RWPE2 (cell line): ENCODE measurements around the gene EDAR.

Source experiments
- ATAC-seq: fragments of 200-7000 bp; cut with Tn5 transposase; 3 replicates; pipeline ENCODE4 v1.9.1; 2021; ENCODE audit warnings: low read depth
- DNase-seq: peaks from one replicate; pipeline ENCODE4 v3.0.0-alpha.2; 2020; ENCODE audit warnings: low spot score
- H3K27ac ChIP-seq: fragments of 450-650 bp; 2 replicates; pipeline ENCODE4 v1.5.1; 2017; ENCODE audit warnings: mild to moderate bottlenecking; ENCODE audit not compliant: poor library complexity, severe bottlenecking
- H3K27me3 ChIP-seq: fragments of 250-450 bp; sonication (Bioruptor Pico); 2 replicates; pipeline ENCODE4 v1.5.1; 2021; ENCODE audit warnings: mild to moderate bottlenecking, moderate library complexity; ENCODE audit not compliant: insufficient read depth, poor library complexity, severe bottlenecking
- H3K36me3 ChIP-seq: fragments of 250-450 bp; sonication (Bioruptor Pico); 2 replicates; pipeline ENCODE4 v1.5.1; 2020; ENCODE audit warnings: low read depth, mild to moderate bottlenecking, moderate library complexity
- H3K4me1 ChIP-seq: fragments of 250-450 bp; sonication (Bioruptor Pico); 2 replicates; pipeline ENCODE4 v1.5.1; 2021; ENCODE audit warnings: mild to moderate bottlenecking, moderate library complexity; ENCODE audit not compliant: insufficient read depth, poor library complexity, severe bottlenecking
- H3K4me3 ChIP-seq: fragments of 250-450 bp; sonication (Bioruptor Pico); 2 replicates; pipeline ENCODE4 v1.5.1; 2021; ENCODE audit warnings: mild to moderate bottlenecking, moderate library complexity; ENCODE audit not compliant: severe bottlenecking
- H3K9me3 ChIP-seq: fragments of 250-450 bp; sonication (Bioruptor Pico); 2 replicates; pipeline ENCODE4 v1.5.1; 2021; ENCODE audit warnings: mild to moderate bottlenecking, moderate library complexity; ENCODE audit not compliant: severe bottlenecking
- TF ChIP-seq, protein P1 (sequence below): fragments of 450-650 bp; IDR thresholded peaks from one replicate; pipeline ENCODE4 v1.5.1; 2017; ENCODE audit warnings: mild to moderate bottlenecking, moderate library complexity; ENCODE audit not compliant: poor library complexity, severe bottlenecking

The EDAR gene

DNA sequence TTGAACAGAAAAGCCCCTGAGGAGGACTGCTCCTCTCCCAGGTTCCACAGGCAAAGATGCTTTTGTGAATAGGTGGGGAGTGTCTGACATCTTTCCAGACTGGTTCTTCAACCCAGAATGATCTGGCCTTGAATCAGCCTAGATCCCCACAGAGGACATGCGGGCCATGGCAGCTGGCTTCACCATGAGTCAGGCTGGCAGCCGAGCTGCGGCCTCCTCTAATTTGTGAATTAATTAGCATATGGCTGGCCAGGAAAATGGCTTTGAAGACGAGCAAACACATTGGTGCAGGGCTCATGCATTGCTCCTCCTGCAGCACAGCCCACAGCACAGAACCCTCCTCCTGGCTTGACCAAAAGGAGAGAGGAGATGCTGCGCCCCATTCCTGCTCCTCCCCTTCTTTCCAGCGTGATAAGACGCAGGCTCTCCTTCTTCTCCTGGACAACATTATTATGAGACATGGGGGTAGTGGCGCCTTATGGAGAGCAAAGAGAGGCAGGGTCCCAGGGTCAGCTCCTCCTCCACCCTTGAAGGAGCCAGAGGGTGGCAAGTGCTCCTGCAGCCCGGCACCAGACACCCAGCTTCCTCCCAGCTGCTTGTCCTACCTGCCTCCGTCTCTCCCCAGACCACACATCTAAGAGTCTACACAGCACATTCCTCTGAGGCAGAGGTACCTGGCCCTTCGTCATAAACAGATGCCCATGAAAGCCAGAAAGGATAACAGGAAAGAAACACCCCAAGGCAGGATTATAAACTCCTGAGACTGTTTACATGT, 66.7 kb downstream of the EDAR start:
- DNase-seq, result peak; percentile 69
- TF ChIP-seq, protein P1, sequence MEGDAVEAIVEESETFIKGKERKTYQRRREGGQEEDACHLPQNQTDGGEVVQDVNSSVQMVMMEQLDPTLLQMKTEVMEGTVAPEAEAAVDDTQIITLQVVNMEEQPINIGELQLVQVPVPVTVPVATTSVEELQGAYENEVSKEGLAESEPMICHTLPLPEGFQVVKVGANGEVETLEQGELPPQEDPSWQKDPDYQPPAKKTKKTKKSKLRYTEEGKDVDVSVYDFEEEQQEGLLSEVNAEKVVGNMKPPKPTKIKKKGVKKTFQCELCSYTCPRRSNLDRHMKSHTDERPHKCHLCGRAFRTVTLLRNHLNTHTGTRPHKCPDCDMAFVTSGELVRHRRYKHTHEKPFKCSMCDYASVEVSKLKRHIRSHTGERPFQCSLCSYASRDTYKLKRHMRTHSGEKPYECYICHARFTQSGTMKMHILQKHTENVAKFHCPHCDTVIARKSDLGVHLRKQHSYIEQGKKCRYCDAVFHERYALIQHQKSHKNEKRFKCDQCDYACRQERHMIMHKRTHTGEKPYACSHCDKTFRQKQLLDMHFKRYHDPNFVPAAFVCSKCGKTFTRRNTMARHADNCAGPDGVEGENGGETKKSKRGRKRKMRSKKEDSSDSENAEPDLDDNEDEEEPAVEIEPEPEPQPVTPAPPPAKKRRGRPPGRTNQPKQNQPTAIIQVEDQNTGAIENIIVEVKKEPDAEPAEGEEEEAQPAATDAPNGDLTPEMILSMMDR, result no peak
- Histone ChIP-seq H3K36me3 (no peaks in the 10 kb centered on the region), H3K4me3 (no peak overlapping the region), H3K27me3 (no peaks in the 10 kb centered on the region), H3K4me1 (peaks cover 22% of the 10 kb centered on the region), H3K27ac (peak overlapping the region; percentile 27), H3K9me3 (no peaks in the 10 kb centered on the region)
- ATAC-seq, result peak; percentile 65

GRCh38 chr2:108921096-108922030, 67.7 kb downstream of the EDAR start:
- no peaks in the 10 kb centered on the region for H3K36me3 ChIP-seq
- H3K4me1 ChIP-seq, result peaks cover 22% of the 10 kb centered on the region
- no peaks in the 10 kb centered on the region for H3K27me3 ChIP-seq
- TF ChIP-seq, protein P1, result no peak
- H3K9me3 ChIP-seq, result no peaks in the 10 kb centered on the region
- ATAC-seq (no peak), DNase-seq (peak; percentile 40)
- peak overlapping the region; percentile 27 for H3K27ac ChIP-seq
- no peak overlapping the region for H3K4me3 ChIP-seq

- DNase-seq (no peak), ATAC-seq (no peak)
- H3K27me3 ChIP-seq, result no peaks in the 10 kb centered on the region
- H3K36me3 ChIP-seq, result no peaks in the 10 kb centered on the region
- TF ChIP-seq, protein P1, result no peak
- no peak overlapping the region for H3K4me3 ChIP-seq
- H3K4me1 ChIP-seq, result peaks cover 22% of the 10 kb centered on the region
- H3K27ac ChIP-seq, result no peak overlapping the region
- H3K9me3 ChIP-seq, result no peaks in the 10 kb centered on the region
Measured at GRCh38 chr2:108920686-108921085, 68.3 kb downstream of the EDAR start.

DNA sequence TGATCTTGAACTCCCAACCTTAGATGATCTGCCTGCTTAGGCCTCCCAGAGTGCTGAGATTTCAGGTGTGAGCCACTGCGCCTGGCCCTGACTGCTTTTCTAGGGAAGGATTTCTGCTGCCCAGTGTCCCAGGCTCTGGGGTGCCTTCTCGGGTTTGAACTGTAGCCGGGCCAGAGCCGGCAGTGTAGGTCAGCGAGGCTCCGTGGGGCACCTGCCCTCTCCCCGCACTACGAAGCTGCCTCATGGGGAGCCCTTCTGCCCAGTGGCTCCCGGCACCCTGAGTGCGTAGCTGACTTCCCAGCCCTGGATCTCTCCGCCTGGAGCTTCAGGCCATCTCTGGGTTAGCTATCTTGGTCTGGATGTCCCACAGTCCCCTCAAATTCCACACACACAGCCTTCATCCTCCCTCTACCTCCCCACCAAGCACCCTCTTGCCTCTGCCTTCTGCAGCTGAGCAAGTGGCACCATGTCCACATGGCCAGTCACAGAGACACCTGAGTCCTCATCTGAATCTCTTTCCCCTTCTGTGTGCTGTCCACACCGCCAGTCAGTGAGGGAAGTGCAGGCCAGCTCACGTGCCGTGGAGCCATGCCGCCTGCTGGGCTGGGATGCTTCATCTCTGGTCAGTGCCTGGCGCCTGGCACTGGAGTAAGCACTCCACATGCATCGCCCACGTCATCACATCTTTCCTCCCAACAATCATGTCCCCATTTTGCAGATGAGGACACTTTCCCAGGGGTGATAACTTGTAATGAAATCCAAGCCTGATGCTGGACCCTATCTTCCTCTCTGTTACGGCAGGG, 69.2 kb downstream of the EDAR start:
- no peak overlapping the region for H3K27ac ChIP-seq
- TF ChIP-seq, protein P1, result no peak
- H3K4me1 ChIP-seq, result peaks cover 22% of the 10 kb centered on the region
- no peak for ATAC-seq
- no peaks in the 10 kb centered on the region for H3K36me3 ChIP-seq
- H3K9me3 ChIP-seq, result no peaks in the 10 kb centered on the region
- H3K4me3 ChIP-seq, result no peak overlapping the region
- H3K27me3 ChIP-seq, result no peaks in the 10 kb centered on the region
- peak; percentile 45 for DNase-seq
